ENCODE data around the gene PTPRF. TPM values are rescaled to one million over a fixed set of nuclear protein-coding genes. Genes with fewer than 3 reads are reported as not detected.

Gene PTPRF
- total RNA-seq, 4 donors from 2014 or later, result 53.2 to 80.6 (median 71.7) TPM

DNA sequence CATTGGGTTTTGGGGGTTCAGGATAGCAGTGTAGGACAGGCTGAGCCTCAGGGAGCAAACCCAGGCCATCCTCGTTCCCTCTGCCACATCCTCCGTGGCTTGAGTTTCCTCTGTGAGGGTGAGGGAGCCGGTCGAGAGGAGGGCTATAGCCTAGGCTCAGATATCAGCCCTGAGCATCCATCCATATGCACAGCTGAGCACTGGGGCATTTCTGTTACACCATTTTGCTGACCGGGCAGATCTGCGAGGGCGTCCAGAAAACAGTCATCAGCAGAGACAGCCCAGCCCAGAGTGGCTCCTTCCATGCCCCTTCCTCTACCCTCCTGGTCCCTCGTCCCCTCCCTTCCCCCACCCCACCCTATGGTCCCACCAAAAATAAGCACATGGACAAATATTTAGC lies 53.5 kb downstream of the PTPRF start:
- Histone ChIP-seq H3K4me1 (peaks cover 0 to 12% of the 10 kb centered on the region in 2 donors), H3K4me3 (replicated peaks in 1 of 3) (no peak overlapping the region), H3K27ac (no peak overlapping the region), H3K9me3 (no peaks in the 10 kb centered on the region), H3K36me3 (peaks cover 0 to 3% of the 10 kb centered on the region in 2 donors), H3K27me3 (no peaks in the 10 kb centered on the region)
- TF ChIP-seq, protein P1, sequence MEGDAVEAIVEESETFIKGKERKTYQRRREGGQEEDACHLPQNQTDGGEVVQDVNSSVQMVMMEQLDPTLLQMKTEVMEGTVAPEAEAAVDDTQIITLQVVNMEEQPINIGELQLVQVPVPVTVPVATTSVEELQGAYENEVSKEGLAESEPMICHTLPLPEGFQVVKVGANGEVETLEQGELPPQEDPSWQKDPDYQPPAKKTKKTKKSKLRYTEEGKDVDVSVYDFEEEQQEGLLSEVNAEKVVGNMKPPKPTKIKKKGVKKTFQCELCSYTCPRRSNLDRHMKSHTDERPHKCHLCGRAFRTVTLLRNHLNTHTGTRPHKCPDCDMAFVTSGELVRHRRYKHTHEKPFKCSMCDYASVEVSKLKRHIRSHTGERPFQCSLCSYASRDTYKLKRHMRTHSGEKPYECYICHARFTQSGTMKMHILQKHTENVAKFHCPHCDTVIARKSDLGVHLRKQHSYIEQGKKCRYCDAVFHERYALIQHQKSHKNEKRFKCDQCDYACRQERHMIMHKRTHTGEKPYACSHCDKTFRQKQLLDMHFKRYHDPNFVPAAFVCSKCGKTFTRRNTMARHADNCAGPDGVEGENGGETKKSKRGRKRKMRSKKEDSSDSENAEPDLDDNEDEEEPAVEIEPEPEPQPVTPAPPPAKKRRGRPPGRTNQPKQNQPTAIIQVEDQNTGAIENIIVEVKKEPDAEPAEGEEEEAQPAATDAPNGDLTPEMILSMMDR (IDR thresholded peaks at IDR 0.05), result no peak
- no peak for TF ChIP-seq POLR2A (IDR thresholded peaks at IDR 0.05)
- 72 to 79% methylated on average over 8 of the region's 8 CpGs for WGBS, 2 donors
- intact Hi-C loops (cut with DNase I), result no loop called here
- DNase-seq, result no peak

DNA sequence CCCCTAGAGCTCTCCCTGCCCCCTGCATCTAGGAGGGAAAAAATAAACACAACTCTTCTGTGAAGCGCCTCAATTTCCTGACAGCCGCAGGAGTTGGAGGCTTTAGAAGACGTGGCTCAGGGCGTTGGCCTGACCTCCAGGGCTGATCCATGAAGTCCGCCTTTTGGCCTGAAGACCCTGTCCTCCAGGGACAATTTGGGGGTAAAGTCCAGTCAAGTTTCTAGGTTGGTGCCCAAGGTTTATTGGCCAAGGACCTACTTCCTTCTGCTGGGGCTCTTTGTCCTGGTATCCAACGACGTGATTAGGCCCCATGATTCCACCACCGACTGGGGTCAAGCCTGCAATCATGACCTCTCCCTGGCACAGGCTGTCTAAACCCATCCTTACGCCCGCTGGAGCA lies 54.9 kb downstream of the PTPRF start:
- no peak overlapping the region for H3K4me3 ChIP-seq (replicated peaks in 1 of 3)
- no peak for TF ChIP-seq POLR2A (IDR thresholded peaks at IDR 0.05)
- TF ChIP-seq, protein P1 (IDR thresholded peaks at IDR 0.05), result no peak
- 88 to 92% methylated on average over 10 of the region's 10 CpGs for WGBS, 2 donors
- no peak overlapping the region for H3K27ac ChIP-seq
- H3K36me3 ChIP-seq, result no peaks in the 10 kb centered on the region
- H3K9me3 ChIP-seq, result no peaks in the 10 kb centered on the region
- no peak for DNase-seq
- peaks cover 0 to 12% of the 10 kb centered on the region in 2 donors for H3K4me1 ChIP-seq
- intact Hi-C loops (cut with DNase I), result no loop called here
- no peaks in the 10 kb centered on the region for H3K27me3 ChIP-seq

DNA sequence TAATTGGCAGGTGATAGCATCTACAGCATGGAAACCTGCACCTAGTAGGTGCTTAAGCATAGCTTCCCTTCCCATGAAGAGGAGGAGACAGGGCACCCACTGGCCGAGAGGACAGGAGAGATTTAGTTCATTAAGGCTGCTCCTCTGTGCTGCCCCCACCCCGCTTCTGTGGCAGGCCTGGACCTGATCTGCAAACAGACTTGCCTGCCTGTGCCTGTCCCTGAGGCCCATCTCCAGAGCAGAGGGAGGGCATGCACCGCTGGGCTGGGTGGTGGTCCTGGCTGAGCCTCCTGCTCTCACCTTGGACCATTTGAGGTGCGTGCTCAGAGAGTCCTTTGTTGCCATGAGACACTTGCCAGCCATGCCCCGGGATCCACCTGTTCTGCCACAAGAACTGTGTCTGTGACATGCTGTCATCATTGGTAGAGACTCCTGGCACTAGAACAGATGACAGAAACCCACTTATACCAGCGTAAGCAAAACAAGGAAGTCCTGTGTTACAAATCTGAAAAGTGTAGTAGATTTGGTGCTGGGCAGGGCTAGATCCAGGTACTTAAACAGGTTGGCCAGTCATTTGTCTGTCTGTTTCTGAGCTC lies 55.6 kb downstream of the PTPRF start:
- Histone ChIP-seq H3K27me3 (no peaks in the 10 kb centered on the region), H3K27ac (no peak overlapping the region), H3K36me3 (peaks cover 0 to 4% of the 10 kb centered on the region in 2 donors), H3K9me3 (no peaks in the 10 kb centered on the region), H3K4me3 (replicated peaks in 1 of 3) (no peak overlapping the region), H3K4me1 (peaks cover 0 to 12% of the 10 kb centered on the region in 2 donors)
- TF ChIP-seq, protein P1 (IDR thresholded peaks at IDR 0.05), result no peak
- TF ChIP-seq POLR2A (IDR thresholded peaks at IDR 0.05), result no peak
- intact Hi-C loops (cut with DNase I), result no loop called here
- DNase-seq, result peak; percentile 12 to 15
- 68 to 86% methylated on average over 3 to 6 of the region's 6 CpGs for WGBS, 2 donors

DNA sequence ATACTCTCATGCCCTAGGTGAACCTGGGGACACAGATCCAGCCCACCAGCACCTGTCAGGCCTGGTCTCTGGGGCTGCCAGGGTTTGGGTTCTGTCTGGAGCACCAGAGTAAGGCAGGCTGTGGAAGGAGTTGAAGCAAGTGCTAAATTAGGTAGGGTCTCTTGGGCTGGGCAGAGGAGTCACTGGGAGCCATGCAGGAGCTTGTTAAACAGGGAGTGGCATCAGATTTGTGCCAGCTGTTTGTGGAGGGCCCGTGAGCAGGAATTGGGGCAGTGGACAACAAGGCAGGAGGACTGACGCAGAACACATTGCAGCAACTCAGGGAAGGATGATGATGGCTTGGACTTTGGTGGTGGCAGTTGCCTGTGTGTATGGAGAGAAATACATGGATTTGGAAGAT lies 56.3 kb downstream of the PTPRF start:
- 64 to 94% methylated on average over 2 of the region's 2 CpGs for WGBS, 2 donors
- no peak overlapping the region for H3K4me3 ChIP-seq (replicated peaks in 1 of 3)
- H3K27ac ChIP-seq, result no peak overlapping the region
- H3K4me1 ChIP-seq, result peaks cover 0 to 12% of the 10 kb centered on the region in 2 donors
- no peaks in the 10 kb centered on the region for H3K27me3 ChIP-seq
- no peak for DNase-seq
- H3K9me3 ChIP-seq, result no peaks in the 10 kb centered on the region
- intact Hi-C loops (cut with DNase I), result no loop called here
- TF ChIP-seq, protein P1 (IDR thresholded peaks at IDR 0.05), result no peak
- TF ChIP-seq POLR2A (IDR thresholded peaks at IDR 0.05), result no peak
- peaks cover 0 to 6% of the 10 kb centered on the region in 2 donors for H3K36me3 ChIP-seq

DNA sequence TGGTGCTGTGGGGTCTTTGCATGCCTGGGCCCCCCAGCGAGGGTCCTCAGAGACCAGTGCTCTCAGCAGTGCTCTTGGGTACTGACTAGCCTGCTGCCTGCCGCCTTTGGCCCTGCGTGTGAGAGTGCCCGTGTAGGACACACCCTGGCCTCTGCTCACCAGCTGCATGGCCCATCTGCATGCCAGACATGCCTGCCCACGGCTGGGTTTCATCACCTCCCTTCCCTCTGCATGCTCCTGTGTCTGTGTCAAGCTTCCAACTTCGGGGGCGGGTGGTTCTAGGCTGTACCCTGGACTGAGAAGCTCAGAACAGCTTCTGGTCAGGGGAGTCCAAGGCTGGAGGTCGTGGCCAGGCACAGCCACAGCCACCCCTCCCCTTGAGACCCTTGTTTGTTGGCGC lies 56.9 kb downstream of the PTPRF start:
- WGBS, 2 donors, result 95 to 100% methylated on average over 3 to 7 of the region's 9 CpGs
- Histone ChIP-seq H3K9me3 (no peaks in the 10 kb centered on the region), H3K27me3 (no peaks in the 10 kb centered on the region), H3K27ac (no peak overlapping the region), H3K4me1 (peaks cover 0 to 12% of the 10 kb centered on the region in 2 donors), H3K36me3 (peaks cover 3 to 9% of the 10 kb centered on the region in 2 donors), H3K4me3 (replicated peaks in 1 of 3) (no peak overlapping the region)
- intact Hi-C loops (cut with DNase I), result no loop called here
- no peak for TF ChIP-seq POLR2A (IDR thresholded peaks at IDR 0.05)
- TF ChIP-seq, protein P1 (IDR thresholded peaks at IDR 0.05), result no peak
- DNase-seq, result no peak
